Gastrocnemius medialis (tissue), 4 donors: ENCODE results near the gene CDH4.

Experiments
- CTCF ChIP-seq, 5 experiments: fragments of 450-650 bp in 3 of 5; fragments of 200-600 bp in 2 of 5; sonication (generic) in 2 of 5; IDR thresholded peaks in 4 of 5; conservative IDR thresholded peaks in 1 of 5; 1 replicate in 4 of 5; 2 replicates in 1 of 5; pipeline ENCODE4 v1.5.1; 2016 to 2019; ENCODE audit warnings: antibody characterized with exemption in 5 of 5, mild to moderate bottlenecking in 3 of 5, moderate library complexity in 3 of 5
- POLR2A ChIP-seq, 2 donors: fragments of 450-650 bp; IDR thresholded peaks; one replicate each; pipeline ENCODE4 v1.6.1; 2017; ENCODE audit warnings: antibody characterized with exemption in 2 of 2, mild to moderate bottlenecking in 2 of 2, moderate library complexity in 2 of 2

- no peak for TF ChIP-seq CTCF (IDR thresholded peaks at IDR 0.05 in 4 of 5, conservative IDR thresholded peaks at IDR 0.05 in 1 of 5)
- TF ChIP-seq POLR2A (IDR thresholded peaks at IDR 0.05): no peak
Measured at GRCh38 chr20:61315319-61315718, 63.3 kb downstream of the CDH4 start.
